GM21367 (cell line): ENCODE results near the gene PRAMEF11.

Experiments used
- ATAC-seq: cut with Tn5 transposase; IDR thresholded peaks from one replicate; pipeline ENCODE4 v1.9.1; 2021; ENCODE audit not compliant: unreplicated experiment

Gene PRAMEF11

DNA sequence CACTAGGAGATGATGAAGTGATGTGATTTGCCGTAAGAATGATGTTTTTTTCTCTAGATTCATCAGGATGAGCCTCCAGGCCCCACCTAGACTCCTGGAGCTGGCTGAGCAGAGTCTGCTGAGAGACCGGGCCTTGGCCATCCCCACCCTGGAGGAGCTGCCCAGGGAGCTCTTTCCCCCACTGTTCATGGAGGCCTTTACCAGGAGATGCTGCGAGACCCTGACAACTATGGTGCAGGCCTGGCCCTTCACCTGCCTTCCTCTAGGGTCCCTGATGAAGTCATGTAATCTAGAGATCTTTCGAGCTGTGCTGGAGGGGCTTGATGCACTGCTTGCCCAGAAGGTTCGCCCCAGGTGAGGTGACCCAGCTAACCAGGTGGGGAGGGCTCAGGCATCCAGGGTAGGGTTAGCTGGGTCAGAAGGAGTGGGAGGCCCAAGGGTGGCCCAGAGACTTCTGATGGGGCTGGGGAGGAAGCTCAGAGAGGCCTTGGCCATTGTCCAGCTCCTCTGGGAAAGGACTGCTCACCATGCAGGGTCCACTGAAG lies 56.3 kb downstream of the PRAMEF11 start:
- ATAC-seq: no peak
